A549 (cell line): ENCODE data around the gene EXOSC1. TPM values are rescaled to one million over a fixed set of nuclear protein-coding genes. Genes with fewer than 3 reads are reported as not detected.
"Not testable (repeated sequence)": the region's sequence is repeated elsewhere in the genome, so short reads cannot be mapped to it uniquely, and the experiment has no call there.

Experiments used
- ATAC-seq, 2 experiments: fragments of 200-7000 bp in 1 of 2; fragments of >200 bp in 1 of 2; cut with Nextera tagmentation in 1 of 2; cut with Tn5 transposase in 1 of 2; 3 replicates each; pipeline versions ENCODE4 v1.8.0 to v1.9.1; 2018 to 2020; ENCODE audit warnings: mild to moderate bottlenecking in 1 of 2, moderate library complexity in 1 of 2
- CTCF ChIA-PET: fragments of 300-600 bp; sonication (Branson Sonifier 250); formaldehyde crosslinking; extraction: SDS; loops from one replicate; lab custom pipeline; 2021; ENCODE audit warnings: antibody characterized with exemption, inconsistent platforms; lab: Yijun Ruan, JAX
- POLR2A ChIA-PET: fragments of 350-600 bp; formaldehyde crosslinking; extraction: SDS; loops from one replicate; lab custom pipeline; 2021; ENCODE audit warnings: antibody characterized with exemption, inconsistent platforms; lab: Yijun Ruan, JAX
- DNase-seq, 2 experiments: peaks; one replicate each; pipeline versions ENCODE4 v3.0.0 to v3.0.0-alpha.2; 2011 to 2016; ENCODE audit warnings: low read depth in 1 of 2, low spot score in 1 of 2
- FAIRE-seq: peaks from 2 replicates; lab custom pipeline; 2011; peaks lifted over from hg19 to GRCh38; lab: Jason Lieb, UNC
- H3K27ac ChIP-seq, 2 experiments: fragments of >200 bp; sonication (Bioruptor Twin); formaldehyde crosslinking; 3 replicates each; pipeline ENCODE4 v1.5.1; 2016 to 2017
- H3K4me1 ChIP-seq: fragments of >200 bp; sonication (Bioruptor Twin); formaldehyde crosslinking; 3 replicates; pipeline ENCODE4 v1.6.1; 2016
- H3K4me2 ChIP-seq: fragments of >200 bp; sonication (Bioruptor Twin); formaldehyde crosslinking; 3 replicates; pipeline ENCODE4 v1.6.1; 2016
- H3K4me3 ChIP-seq: fragments of >200 bp; sonication (Bioruptor Twin); formaldehyde crosslinking; 3 replicates; pipeline ENCODE4 v1.5.1; 2016
- H3K9me3 ChIP-seq: fragments of >200 bp; sonication (Bioruptor Twin); formaldehyde crosslinking; 3 replicates; pipeline ENCODE4 v1.6.1; 2016
- BHLHE40 ChIP-seq: IDR thresholded peaks from 2 replicates; pipeline ENCODE4 v1.6.1; 2012; ENCODE audit warnings: low read depth, low read length, inconsistent platforms
- CEBPB ChIP-seq, 2 experiments: fragments of >200 bp in 1 of 2; sonication (Bioruptor Twin) in 1 of 2; formaldehyde crosslinking in 1 of 2; IDR thresholded peaks; 2 replicates each; pipeline ENCODE4 v1.6.1; 2012 to 2016
- EHMT2 ChIP-seq: fragments of 200-600 bp; sonication (generic); IDR thresholded peaks from 2 replicates; pipeline ENCODE4 v1.6.1; 2016; ENCODE audit warnings: antibody characterized with exemption, low read depth, mild to moderate bottlenecking, moderate library complexity
- FOXS1 ChIP-seq: fragments of 250-450 bp; sonication (Bioruptor Pico); IDR thresholded peaks from 2 replicates; pipeline ENCODE4 v1.5.0; 2020; ENCODE audit warnings: mild to moderate bottlenecking, moderate library complexity
- GATA3 ChIP-seq: IDR thresholded peaks from 2 replicates; pipeline ENCODE4 v1.6.1; 2012; ENCODE audit warnings: borderline replicate concordance
- HMGXB4 ChIP-seq: fragments of 250-450 bp; sonication (Bioruptor Pico); IDR thresholded peaks from 2 replicates; pipeline ENCODE4 v1.5.0; 2021; ENCODE audit warnings: mild to moderate bottlenecking, moderate library complexity, borderline replicate concordance
- HOXA7 ChIP-seq: fragments of 250-450 bp; sonication (Bioruptor Pico); IDR thresholded peaks from 2 replicates; pipeline ENCODE4 v1.5.0; 2020; ENCODE audit warnings: mild to moderate bottlenecking, moderate library complexity
- HOXB5 ChIP-seq: fragments of 250-450 bp; sonication (Bioruptor Pico); IDR thresholded peaks from 2 replicates; pipeline ENCODE4 v1.5.0; 2020; ENCODE audit warnings: mild to moderate bottlenecking, moderate library complexity
- JUN ChIP-seq, 2 experiments: fragments of >200 bp; sonication (Bioruptor Twin); formaldehyde crosslinking; IDR thresholded peaks; 2 replicates in 1 of 2; 3 replicates in 1 of 2; pipeline ENCODE4 v1.6.1; 2016 to 2017
- KDM5A ChIP-seq: fragments of 200-600 bp; sonication (generic); IDR thresholded peaks from 2 replicates; pipeline ENCODE4 v1.6.1; 2016; ENCODE audit warnings: antibody characterized with exemption, mild to moderate bottlenecking
- RARB ChIP-seq: fragments of 250-450 bp; sonication (Bioruptor Pico); IDR thresholded peaks from 2 replicates; pipeline ENCODE4 v1.8.0; 2021; ENCODE audit warnings: mild to moderate bottlenecking, moderate library complexity
- REST ChIP-seq: fragments of 200-600 bp; sonication (generic); IDR thresholded peaks from 2 replicates; pipeline ENCODE4 v1.6.1; 2016; ENCODE audit warnings: antibody characterized with exemption, mild to moderate bottlenecking, moderate library complexity
- RFX5 ChIP-seq: fragments of 450-650 bp; IDR thresholded peaks from 2 replicates; pipeline ENCODE4 v1.7.1; 2014; ENCODE audit warnings: antibody characterized with exemption, mild to moderate bottlenecking, moderate library complexity
- SMC3 ChIP-seq: fragments of >200 bp; sonication (Bioruptor Twin); formaldehyde crosslinking; IDR thresholded peaks from 3 replicates; pipeline ENCODE4 v1.6.1; 2018; ENCODE audit warnings: inconsistent platforms
- TP53 ChIP-seq: fragments of 250-450 bp; sonication (Bioruptor Pico); IDR thresholded peaks from 2 replicates; pipeline ENCODE4 v1.5.0; 2021; ENCODE audit warnings: mild to moderate bottlenecking, moderate library complexity
- ZFP36 ChIP-seq: fragments of 450-650 bp; IDR thresholded peaks from 2 replicates; pipeline ENCODE4 v1.6.1; 2014; ENCODE audit warnings: borderline replicate concordance; ENCODE audit not compliant: partially characterized antibody
- ZNF302 ChIP-seq: fragments of 250-450 bp; sonication (Bioruptor Pico); IDR thresholded peaks from 2 replicates; pipeline ENCODE4 v1.9.0; 2021; ENCODE audit warnings: inconsistent platforms, mild to moderate bottlenecking, moderate library complexity
- WGBS: methylation state at CpG from one replicate; pipeline ENCODE4 v1.1.6; 2017; ENCODE audit errors: missing lambda C conversion rate; 5-methylcytosine and 5-hydroxymethylcytosine counted together
- polyA plus RNA-seq, 4 experiments: library from polyadenylated mRNA; depleted of rRNA in 3 of 4; stranded (reverse); fragments of >200 nt; fragmentation: RNase III in 1 of 4; extraction: RNeasy Plus Mini Kit Qiagen cat#74134 plus additional on column Dnase treatment in 1 of 4; gene quantifications; 2 replicates in 3 of 4; 3 replicates in 1 of 4; pipeline ENCODE4 v1.2.3, GENCODE V29; 2011 to 2017

The EXOSC1 gene
- polyA plus RNA-seq, 2 of the 4 experiments (the other 2 are of a cell fraction), result 54.8 to 64.0 TPM

- no peaks in the 10 kb centered on the region for H3K9me3 ChIP-seq
- H3K4me2 ChIP-seq, result no peak overlapping the region
- ATAC-seq, result no peak; a peak in 1 of 6 replicates
- no peak for DNase-seq
- FAIRE-seq, result no peak
- no peak overlapping the region for H3K4me3 ChIP-seq
- ChIA-PET CTCF (interaction anchor here (0.5 to 5.4 kb wide), 8 partner anchors 9 to 96 kb away, joined by 3 to 28 read pairs (median 4); partner anchors contain the start of gene ANKRD2), POLR2A (no interaction called here)
- 84% methylated on average over 2 of the region's 2 CpGs for WGBS
- TF ChIP-seq HOXA7 (CRISPR knock-in tag) (no peak), KDM5A (no peak), EHMT2 (no peak), FOXS1 (CRISPR knock-in tag) (no peak), GATA3 (no peak), REST (no peak), CEBPB (IDR thresholded peaks at IDR 0.05) (no peak), HMGXB4 (CRISPR knock-in tag) (no peak), TP53 (CRISPR knock-in tag) (no peak)
- no peak overlapping the region for H3K27ac ChIP-seq
- peaks cover 7% of the 10 kb centered on the region; the same call in 2 of the 3 replicates for H3K4me1 ChIP-seq
These were observed 30.3 kb upstream of the EXOSC1 start for GRCh38 chr10:97475936-97476594.

- no peak for DNase-seq
- H3K4me2 ChIP-seq, result no peak overlapping the region
- no peak for ATAC-seq
- no peak for FAIRE-seq
- no peak for TF ChIP-seq ZNF302 (CRISPR knock-in tag)
- TF ChIP-seq RFX5, result no peak
- TF ChIP-seq ZFP36, result no peak
- ChIA-PET CTCF (interaction anchor here (0.8 to 5.4 kb wide), 7 partner anchors 8 to 78 kb away, joined by 3 to 28 read pairs (median 7); no protein-coding TSS in a partner anchor), POLR2A (no interaction called here)
- 91% methylated on average over 4 of the region's 4 CpGs for WGBS
- H3K4me1 ChIP-seq, result no peaks in the 10 kb centered on the region; the same call in 2 of the 3 replicates
- H3K9me3 ChIP-seq, result no peaks in the 10 kb centered on the region
- no peak overlapping the region for H3K4me3 ChIP-seq
- H3K27ac ChIP-seq, result no peak overlapping the region
These were observed 29.1 kb upstream of the EXOSC1 start for GRCh38 chr10:97474918-97475317.

GRCh38 chr10:97468781-97469180 lies 23.0 kb upstream of the EXOSC1 start:
- H3K9me3 ChIP-seq, FAIRE-seq, H3K4me1 ChIP-seq, DNase-seq, H3K4me3 ChIP-seq, ATAC-seq, H3K4me2 ChIP-seq, H3K27ac ChIP-seq, POLR2A ChIA-PET: not testable (repeated sequence)
- CTCF ChIA-PET, result interaction anchor here (0.6 to 2.1 kb wide), 4 partner anchors 9 to 74 kb away, joined by 3 to 8 read pairs (median 4); no protein-coding TSS in a partner anchor
- WGBS, result 94% methylated on average over 12 of the region's 12 CpGs

GRCh38 chr10:97468162-97468561 lies 22.4 kb upstream of the EXOSC1 start:
- TF ChIP-seq KDM5A (no peak), HOXB5 (no peak), RARB (CRISPR knock-in tag) (no peak), JUN (IDR thresholded peaks at IDR 0.05) (no peak), SMC3 (no peak), BHLHE40 (no peak)
- FAIRE-seq (no peak), DNase-seq (no peak), ATAC-seq (no peak)
- peaks cover 8% of the 10 kb centered on the region for H3K4me1 ChIP-seq
- no peak overlapping the region for H3K4me3 ChIP-seq
- H3K9me3 ChIP-seq, result no peaks in the 10 kb centered on the region
- H3K27ac ChIP-seq, result no peak overlapping the region
- POLR2A ChIA-PET, result no interaction called here
- 69% methylated on average over 3 of the region's 3 CpGs for WGBS
- no peak overlapping the region for H3K4me2 ChIP-seq
- CTCF ChIA-PET, result interaction anchor here (0.6 to 12.9 kb wide), 9 partner anchors 8 to 145 kb away, joined by 3 to 218 read pairs (median 8); partner anchors contain the start of gene ANKRD2
